Measurements from ENCODE around the gene ZBTB16.

The ZBTB16 gene

GRCh38 chr11:114083391-114084252 is 24.1 kb downstream of the ZBTB16 start:
- DNase-seq (ENCODE audit: low read depth, low spot score), result no peak

GRCh38 chr11:114084414-114084813 is 24.9 kb downstream of the ZBTB16 start:
- DNase-seq (ENCODE audit: low read depth, low spot score), result no peak

- DNase-seq (ENCODE audit: low read depth, low spot score), result no peak
Observed at GRCh38 chr11:114085965-114086793, 26.7 kb downstream of the ZBTB16 start.

GRCh38 chr11:114087025-114087424 is 27.5 kb downstream of the ZBTB16 start:
- no peak for DNase-seq (ENCODE audit: low read depth, low spot score)

GRCh38 chr11:114088216-114088615 is 28.7 kb downstream of the ZBTB16 start:
- no peak for DNase-seq (ENCODE audit: low read depth, low spot score)

GRCh38 chr11:114088836-114089235 is 29.3 kb downstream of the ZBTB16 start:
- DNase-seq (ENCODE audit: low read depth, low spot score), result no peak

DNA sequence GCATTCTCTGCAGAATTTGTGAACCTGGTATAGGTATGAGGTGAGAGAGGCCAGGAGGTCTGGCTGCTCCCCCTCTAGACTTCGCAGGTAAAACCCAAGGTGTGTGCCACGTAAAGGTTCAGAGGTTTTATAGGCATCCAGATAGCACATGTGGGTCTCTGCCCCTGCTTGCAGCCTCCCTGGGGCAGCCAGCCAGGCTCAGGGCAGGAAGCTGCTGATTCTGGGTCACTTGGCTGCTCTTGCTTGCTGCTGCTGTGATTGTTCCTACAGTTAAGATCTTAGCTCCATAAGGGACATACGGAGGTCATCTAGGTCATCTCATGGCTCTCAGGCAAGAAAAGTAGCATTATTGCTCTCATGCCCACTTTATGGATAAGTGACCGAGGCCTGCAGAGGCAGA is 30.2 kb downstream of the ZBTB16 start:
- no peak for DNase-seq (ENCODE audit: low read depth, low spot score)

GRCh38 chr11:114090225-114090910 is 30.9 kb downstream of the ZBTB16 start:
- no peak for DNase-seq (ENCODE audit: low read depth, low spot score)

GRCh38 chr11:114090976-114091375 is 31.5 kb downstream of the ZBTB16 start:
- DNase-seq (ENCODE audit: low read depth, low spot score), result no peak

DNA sequence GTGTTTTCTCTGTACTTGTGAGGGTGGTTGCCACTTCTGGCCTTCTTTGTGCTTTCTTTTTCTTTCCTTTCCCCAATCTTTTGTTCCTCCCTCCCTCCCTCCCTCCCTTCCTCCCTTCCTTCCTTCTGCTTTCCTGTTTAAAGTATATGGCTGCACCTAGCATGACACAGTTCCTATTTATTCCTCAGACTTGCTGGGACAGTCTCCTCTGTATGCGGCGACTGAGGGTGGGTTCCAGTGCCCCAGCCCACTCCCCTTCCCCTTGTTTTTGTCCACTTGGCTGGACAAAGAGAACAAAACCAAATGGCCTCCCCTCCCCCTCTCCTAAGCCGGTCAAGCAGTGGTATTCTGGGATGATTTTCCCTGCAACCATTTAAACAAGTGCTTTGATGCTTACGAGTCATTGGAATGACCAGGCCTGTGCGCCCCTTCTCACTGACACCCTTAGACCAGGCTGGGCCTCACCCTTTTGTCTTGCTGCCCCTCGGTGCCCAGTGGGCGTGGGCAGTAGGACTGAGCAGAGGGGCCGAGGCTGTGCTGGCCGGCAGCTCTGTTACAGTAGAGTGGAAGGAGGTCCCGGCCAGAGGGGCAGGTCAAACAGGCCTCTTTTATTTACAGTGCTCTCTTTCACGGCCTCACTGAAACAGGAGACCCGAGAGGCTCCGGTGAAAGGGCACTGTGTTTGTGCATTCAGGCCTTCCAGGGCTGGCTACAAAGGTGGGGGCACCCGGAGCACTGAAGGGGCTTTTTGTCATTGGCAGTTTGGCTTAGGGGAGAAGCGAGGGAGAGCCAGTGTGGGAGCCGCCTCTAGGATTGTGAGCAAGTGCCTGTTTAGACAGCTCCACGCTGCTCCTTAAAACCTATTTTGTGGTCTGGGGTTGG is 32.2 kb downstream of the ZBTB16 start:
- no peak for DNase-seq (ENCODE audit: low read depth, low spot score)

GRCh38 chr11:114092478-114092877 is 33.0 kb downstream of the ZBTB16 start:
- no peak for DNase-seq (ENCODE audit: low read depth, low spot score)

GRCh38 chr11:114092953-114093352 is 33.4 kb downstream of the ZBTB16 start:
- no peak for DNase-seq (ENCODE audit: low read depth, low spot score)

DNA sequence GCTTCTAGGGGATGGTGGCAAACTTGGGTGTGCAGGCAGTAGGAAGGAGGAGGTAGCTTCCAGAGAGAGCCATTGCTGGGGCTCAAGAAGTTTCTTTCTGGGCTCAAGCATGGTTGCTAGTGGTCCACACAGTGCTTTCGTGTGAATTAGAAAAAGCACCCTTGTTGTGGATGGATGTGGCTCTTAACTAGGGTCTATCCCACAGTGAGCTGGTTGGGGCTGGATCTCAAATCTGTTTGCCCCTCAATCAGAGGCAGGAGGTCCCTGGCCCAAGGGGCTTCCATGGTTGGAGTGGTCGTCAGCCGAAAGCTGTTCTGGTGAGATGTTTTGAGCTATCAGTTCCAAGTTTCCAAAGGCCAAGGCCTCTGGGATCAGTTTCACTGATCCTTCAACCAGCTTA is 35.0 kb downstream of the ZBTB16 start:
- no peak for DNase-seq (ENCODE audit: low read depth, low spot score)

DNA sequence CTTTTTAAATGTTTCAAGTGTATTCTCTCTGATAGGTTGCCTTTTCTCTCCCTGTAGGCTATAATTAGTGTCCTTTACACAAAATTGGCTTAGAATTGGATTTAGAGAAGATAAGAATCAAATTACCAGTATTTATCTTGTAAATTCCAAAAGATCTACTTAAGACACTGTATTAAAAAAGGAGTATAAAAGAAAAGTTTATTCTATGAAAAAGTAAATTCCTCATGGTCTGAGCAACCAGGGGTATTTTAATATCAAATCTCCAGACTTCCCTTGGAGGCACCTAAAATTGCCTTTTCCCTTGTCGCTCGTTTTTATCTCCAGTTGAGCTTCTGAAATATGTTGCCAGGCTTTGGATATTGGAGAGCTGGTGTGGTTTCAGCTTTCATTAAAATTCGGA is 36.4 kb downstream of the ZBTB16 start:
- no peak for DNase-seq (ENCODE audit: low read depth, low spot score)

DNA sequence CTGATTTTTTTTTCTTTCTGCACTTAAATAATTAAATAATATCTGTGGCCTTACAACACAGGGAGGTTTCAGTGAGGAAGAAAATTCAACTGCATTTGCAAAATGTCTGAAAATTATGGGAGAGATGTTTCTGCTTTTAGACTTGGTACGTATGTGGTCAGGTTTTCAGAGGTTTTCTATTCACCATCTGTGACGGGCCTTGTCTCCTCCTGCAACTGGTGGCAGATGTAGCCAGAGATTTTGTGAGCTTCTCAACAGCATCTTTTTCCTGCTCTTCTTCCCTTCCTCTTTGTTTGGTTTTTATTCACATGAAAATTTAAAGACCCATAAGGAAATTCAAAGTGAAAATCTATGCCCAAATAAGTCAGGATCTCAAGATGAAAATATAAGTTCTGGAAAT is 38.3 kb downstream of the ZBTB16 start:
- no peak for DNase-seq (ENCODE audit: low read depth, low spot score)

DNA sequence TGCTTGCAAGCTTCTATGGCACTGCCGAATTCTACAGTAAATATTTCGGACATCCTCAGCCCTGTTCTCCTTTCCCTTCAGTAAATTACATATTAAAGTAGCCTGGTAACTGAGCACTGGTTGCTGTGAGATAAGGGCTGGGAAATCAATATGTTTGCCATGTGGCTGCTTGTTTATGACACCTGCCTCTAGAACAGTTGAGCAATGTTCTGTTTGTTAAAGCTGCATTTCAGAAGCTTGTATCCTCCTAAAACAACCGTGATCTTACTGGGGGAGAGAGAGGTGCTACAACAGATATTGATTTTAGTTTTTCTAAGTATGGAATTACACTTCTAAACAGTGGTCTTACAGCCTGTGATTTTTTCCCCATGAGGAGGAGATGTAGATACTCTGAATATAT is 39.4 kb downstream of the ZBTB16 start:
- DNase-seq (ENCODE audit: low read depth, low spot score), result no peak

GRCh38 chr11:114099392-114100178 is 40.1 kb downstream of the ZBTB16 start:
- no peak for DNase-seq (ENCODE audit: low read depth, low spot score)

DNA sequence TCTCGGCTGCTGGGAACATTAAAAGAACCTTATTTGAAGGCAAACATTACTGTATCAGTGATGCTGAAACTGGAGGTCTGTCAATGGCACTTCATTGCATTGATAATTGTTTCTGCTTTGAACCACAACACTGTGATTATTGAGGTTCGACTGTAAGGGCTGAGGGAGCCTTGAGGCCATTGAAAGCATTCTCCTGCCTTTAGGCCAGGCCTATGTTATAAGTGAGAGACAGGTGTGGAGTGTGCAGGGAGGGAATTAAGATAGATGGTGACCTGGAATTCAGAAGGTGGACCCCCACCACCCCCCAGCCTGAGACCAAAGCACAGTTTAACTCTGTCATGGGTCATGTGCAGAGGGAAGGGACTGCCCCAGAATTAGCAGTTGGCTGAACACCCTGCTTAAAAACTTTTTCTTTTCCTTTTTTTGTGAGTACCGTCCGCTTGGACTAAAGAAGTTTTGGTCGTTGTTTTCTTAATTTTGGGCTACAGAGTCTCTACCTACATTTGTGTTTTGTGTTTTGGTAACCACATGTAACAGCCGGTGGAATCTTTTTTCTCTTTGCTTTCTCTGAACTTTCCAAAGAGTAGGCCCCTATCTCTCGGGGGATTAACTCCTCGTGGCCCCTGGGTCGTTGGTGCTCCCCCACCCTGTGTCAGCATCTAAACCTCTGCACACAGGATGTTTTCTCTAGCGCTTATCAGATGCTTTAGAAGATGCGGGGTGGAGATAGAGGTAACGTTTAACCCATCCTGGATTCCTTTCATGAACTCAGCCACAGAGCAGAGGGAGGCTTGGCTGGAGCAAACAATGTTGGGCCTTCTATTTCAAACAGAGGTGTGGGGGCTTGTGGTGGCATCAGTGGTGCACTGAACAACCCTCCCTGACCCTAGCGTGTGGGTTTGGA is 43.7 kb downstream of the ZBTB16 start:
- no peak for DNase-seq (ENCODE audit: low read depth, low spot score)

- no peak for DNase-seq (ENCODE audit: low read depth, low spot score)
Observed at GRCh38 chr11:114105611-114106010, 46.1 kb downstream of the ZBTB16 start.
